ENCODE measurements around the gene METAP2.

The METAP2 gene

DNA sequence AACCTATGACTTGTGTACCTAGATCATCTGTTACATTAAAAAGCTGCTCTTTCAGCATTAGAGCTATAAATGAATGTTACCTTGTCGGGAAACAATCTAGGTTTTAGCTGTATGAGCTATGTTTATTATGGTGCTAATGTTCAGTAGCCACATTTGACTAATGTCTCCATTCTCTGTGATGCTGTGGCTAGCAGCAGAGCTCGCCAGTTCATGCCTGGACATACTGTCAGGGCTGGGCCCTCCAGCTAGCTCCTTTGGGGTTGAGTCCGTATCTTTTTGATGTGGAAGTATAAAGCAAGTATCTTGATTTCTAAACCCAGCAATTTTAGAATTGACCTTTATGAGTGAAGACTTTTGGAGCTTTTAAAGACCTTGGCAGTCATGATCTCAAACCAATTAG is 41.2 kb downstream of the METAP2 start:
- TF ChIP-seq, protein P1, sequence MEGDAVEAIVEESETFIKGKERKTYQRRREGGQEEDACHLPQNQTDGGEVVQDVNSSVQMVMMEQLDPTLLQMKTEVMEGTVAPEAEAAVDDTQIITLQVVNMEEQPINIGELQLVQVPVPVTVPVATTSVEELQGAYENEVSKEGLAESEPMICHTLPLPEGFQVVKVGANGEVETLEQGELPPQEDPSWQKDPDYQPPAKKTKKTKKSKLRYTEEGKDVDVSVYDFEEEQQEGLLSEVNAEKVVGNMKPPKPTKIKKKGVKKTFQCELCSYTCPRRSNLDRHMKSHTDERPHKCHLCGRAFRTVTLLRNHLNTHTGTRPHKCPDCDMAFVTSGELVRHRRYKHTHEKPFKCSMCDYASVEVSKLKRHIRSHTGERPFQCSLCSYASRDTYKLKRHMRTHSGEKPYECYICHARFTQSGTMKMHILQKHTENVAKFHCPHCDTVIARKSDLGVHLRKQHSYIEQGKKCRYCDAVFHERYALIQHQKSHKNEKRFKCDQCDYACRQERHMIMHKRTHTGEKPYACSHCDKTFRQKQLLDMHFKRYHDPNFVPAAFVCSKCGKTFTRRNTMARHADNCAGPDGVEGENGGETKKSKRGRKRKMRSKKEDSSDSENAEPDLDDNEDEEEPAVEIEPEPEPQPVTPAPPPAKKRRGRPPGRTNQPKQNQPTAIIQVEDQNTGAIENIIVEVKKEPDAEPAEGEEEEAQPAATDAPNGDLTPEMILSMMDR (IDR thresholded peaks at IDR 0.05; ENCODE audit: borderline replicate concordance, insufficient read depth, low read depth, low read length): no peak
- H3K4me3 ChIP-seq (ENCODE audit: low read depth, low read length): no peak overlapping the region

DNA sequence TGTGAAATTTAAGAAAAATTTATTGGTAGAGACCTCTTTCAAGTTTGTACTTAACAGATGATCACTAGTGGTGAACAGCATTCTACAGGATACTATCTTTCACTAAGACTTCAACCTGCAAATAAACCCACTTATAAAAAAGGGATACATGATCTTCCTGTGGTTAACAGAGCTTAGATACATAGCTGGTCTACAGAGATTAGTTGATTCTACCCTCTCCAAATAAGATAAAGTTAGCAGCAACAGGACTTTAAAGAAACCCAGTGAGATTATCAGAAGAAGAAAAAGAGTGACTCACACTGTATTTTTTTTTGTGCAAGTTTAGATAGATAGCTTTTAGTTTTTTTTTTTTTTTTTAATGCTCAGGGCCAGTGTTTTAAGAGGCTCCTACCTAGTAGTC is 42.8 kb downstream of the METAP2 start:
- TF ChIP-seq, protein P1 (IDR thresholded peaks at IDR 0.05; ENCODE audit: borderline replicate concordance, insufficient read depth, low read depth, low read length): no peak

GRCh38 chr12:95517246-95517645 is 43.3 kb downstream of the METAP2 start:
- TF ChIP-seq, protein P1 (IDR thresholded peaks at IDR 0.05; ENCODE audit: borderline replicate concordance, insufficient read depth, low read depth, low read length): no peak
- no peak overlapping the region for H3K4me3 ChIP-seq (ENCODE audit: low read depth, low read length)

More for the DNA sequence above, 42.8 kb downstream of the METAP2 start:
- H3K4me3 ChIP-seq (ENCODE audit: low read depth, low read length): no peak overlapping the region

GRCh38 chr12:95518944-95519343 is 45.0 kb downstream of the METAP2 start:
- TF ChIP-seq, protein P1 (IDR thresholded peaks at IDR 0.05; ENCODE audit: borderline replicate concordance, insufficient read depth, low read depth, low read length): no peak
- no peak overlapping the region for H3K4me3 ChIP-seq (ENCODE audit: low read depth, low read length)

- TF ChIP-seq, protein P1 (IDR thresholded peaks at IDR 0.05; ENCODE audit: borderline replicate concordance, insufficient read depth, low read depth, low read length): no peak
- no peak overlapping the region for H3K4me3 ChIP-seq (ENCODE audit: low read depth, low read length)
Observed at GRCh38 chr12:95520816-95521215, 46.9 kb downstream of the METAP2 start.

DNA sequence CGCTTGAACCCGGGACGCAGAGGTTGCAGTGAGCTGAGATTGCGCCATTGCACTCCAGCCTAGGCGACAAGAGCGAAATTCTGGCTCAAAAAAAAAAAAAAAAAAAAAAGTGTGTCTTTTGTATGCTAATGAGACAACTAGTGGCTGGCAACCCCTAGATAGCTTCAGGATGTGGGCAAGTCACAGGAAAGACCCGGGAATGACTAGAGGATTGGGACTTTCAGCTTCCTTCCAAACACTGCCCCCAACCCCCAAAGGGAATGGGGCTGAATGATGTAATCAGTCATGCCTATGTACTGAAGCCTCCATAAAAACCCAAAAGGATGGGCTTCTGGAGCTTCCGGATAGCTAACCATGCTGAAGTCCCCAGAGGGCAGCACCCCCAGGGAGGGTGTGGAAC is 48.7 kb downstream of the METAP2 start:
- no peak overlapping the region for H3K4me3 ChIP-seq (ENCODE audit: low read depth, low read length)
- TF ChIP-seq, protein P1 (IDR thresholded peaks at IDR 0.05; ENCODE audit: borderline replicate concordance, insufficient read depth, low read depth, low read length): no peak

DNA sequence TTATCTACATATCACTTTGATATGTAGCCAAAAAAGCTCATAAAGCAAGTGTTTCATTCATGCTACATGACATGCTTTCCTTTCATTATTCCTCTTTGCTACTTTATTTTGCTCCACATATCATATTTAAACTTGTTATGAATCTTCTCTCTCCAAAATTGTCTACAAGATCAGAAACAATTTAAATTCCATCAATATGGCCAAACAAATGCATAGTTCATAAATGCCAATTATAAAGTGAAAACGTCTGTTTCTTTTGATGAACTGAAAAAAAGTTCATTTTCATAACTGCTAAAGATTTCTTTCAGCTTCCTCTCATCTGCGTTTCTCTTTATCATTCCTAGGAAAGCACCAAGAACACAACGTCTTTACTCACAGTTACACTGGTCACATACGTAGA is 54.5 kb downstream of the METAP2 start:
- no peak overlapping the region for H3K4me3 ChIP-seq (ENCODE audit: low read depth, low read length)
- TF ChIP-seq, protein P1 (IDR thresholded peaks at IDR 0.05; ENCODE audit: borderline replicate concordance, insufficient read depth, low read depth, low read length): no peak
